C4-2B (cell line): Measurements from ENCODE around the gene BPIFB6.

Experiments used
- CTCF ChIP-seq: fragments of 450-650 bp; conservative IDR thresholded peaks from 2 replicates; pipeline ENCODE4 v1.5.1; 2017; ENCODE audit warnings: mild to moderate bottlenecking
- ZFX ChIP-seq: fragments of 450-650 bp; IDR thresholded peaks from 2 replicates; pipeline ENCODE4 v1.6.1; 2017

- TF ChIP-seq CTCF (no peak), ZFX (no peak)
Observed at GRCh38 chr20:33013701-33014326, 17.6 kb upstream of the BPIFB6 start.
